ENCODE data around the gene SLC9C2. TPM values are rescaled to one million over a fixed set of nuclear protein-coding genes. Genes with fewer than 3 reads are reported as not detected.

The SLC9C2 gene
- total RNA-seq, 4 donors from 2014 or later, result not detected

GRCh38 chr1:173580658-173581057 lies 22.2 kb downstream of the SLC9C2 start:
- no peak overlapping the region for H3K27ac ChIP-seq
- no peaks in the 10 kb centered on the region for H3K4me1 ChIP-seq
- no peaks in the 10 kb centered on the region for H3K9me3 ChIP-seq
- DNase-seq, result no peak
- no peak for TF ChIP-seq CTCF (IDR thresholded peaks at IDR 0.05)
- TF ChIP-seq POLR2A (IDR thresholded peaks at IDR 0.05), result no peak
- no peaks in the 10 kb centered on the region for H3K36me3 ChIP-seq
- no peaks in the 10 kb centered on the region for H3K27me3 ChIP-seq
- no peak overlapping the region for H3K4me3 ChIP-seq

- H3K27me3 ChIP-seq, result no peaks in the 10 kb centered on the region
- H3K36me3 ChIP-seq, result no peaks in the 10 kb centered on the region
- H3K4me3 ChIP-seq, result no peak overlapping the region
- no peaks in the 10 kb centered on the region for H3K9me3 ChIP-seq
- DNase-seq, result no peak
- TF ChIP-seq CTCF (IDR thresholded peaks at IDR 0.05), result no peak
- no peak for TF ChIP-seq POLR2A (IDR thresholded peaks at IDR 0.05)
- H3K4me1 ChIP-seq, result no peaks in the 10 kb centered on the region
- H3K27ac ChIP-seq, result no peak overlapping the region
Measured at GRCh38 chr1:173580071-173580470, 22.8 kb downstream of the SLC9C2 start.

GRCh38 chr1:173573596-173573995 lies 29.3 kb downstream of the SLC9C2 start:
- TF ChIP-seq POLR2A (IDR thresholded peaks at IDR 0.05) (no peak), CTCF (IDR thresholded peaks at IDR 0.05) (no peak)
- H3K9me3 ChIP-seq, result no peaks in the 10 kb centered on the region
- no peak overlapping the region for H3K27ac ChIP-seq
- no peak for DNase-seq
- H3K4me3 ChIP-seq, result no peak overlapping the region
- no peaks in the 10 kb centered on the region for H3K4me1 ChIP-seq
- no peaks in the 10 kb centered on the region for H3K36me3 ChIP-seq
- H3K27me3 ChIP-seq, result no peaks in the 10 kb centered on the region

GRCh38 chr1:173572201-173572873 lies 30.5 kb downstream of the SLC9C2 start:
- no peak for DNase-seq
- TF ChIP-seq CTCF (IDR thresholded peaks at IDR 0.05), result no peak
- TF ChIP-seq POLR2A (IDR thresholded peaks at IDR 0.05), result no peak
- no peaks in the 10 kb centered on the region for H3K27me3 ChIP-seq
- H3K4me3 ChIP-seq, result no peak overlapping the region
- H3K27ac ChIP-seq, result no peak overlapping the region
- no peaks in the 10 kb centered on the region for H3K9me3 ChIP-seq
- no peaks in the 10 kb centered on the region for H3K4me1 ChIP-seq
- H3K36me3 ChIP-seq, result no peaks in the 10 kb centered on the region

- Histone ChIP-seq H3K4me3 (no peak overlapping the region), H3K27me3 (no peaks in the 10 kb centered on the region), H3K27ac (no peak overlapping the region), H3K9me3 (no peaks in the 10 kb centered on the region), H3K36me3 (no peaks in the 10 kb centered on the region), H3K4me1 (no peaks in the 10 kb centered on the region)
- no peak for DNase-seq
- TF ChIP-seq CTCF (IDR thresholded peaks at IDR 0.05) (no peak), POLR2A (IDR thresholded peaks at IDR 0.05) (no peak)
Measured at GRCh38 chr1:173570370-173571007, 32.4 kb downstream of the SLC9C2 start.

Measured in Peyer's patch (tissue), 4 donors.